Esophagus (tissue), 2 donors: ENCODE measurements around the gene PAX5. TPM values are rescaled to one million over a fixed set of nuclear protein-coding genes. Genes with fewer than 3 reads are reported as not detected.

Experiments
- H3K27ac ChIP-seq, 2 donors: one replicate each; pipeline ENCODE4 v1.5.1; 2013; ENCODE audit warnings: low read depth in 2 of 2, mild to moderate bottlenecking in 2 of 2, inconsistent platforms in 1 of 2, low read length in 1 of 2, moderate library complexity in 1 of 2
- H3K27me3 ChIP-seq, 2 donors: one replicate each; pipeline ENCODE4 v1.6.1; 2013; ENCODE audit warnings: low read length in 2 of 2, control low read depth in 1 of 2, mild to moderate bottlenecking in 1 of 2; ENCODE audit not compliant: insufficient read depth in 2 of 2, control insufficient read depth in 1 of 2
- H3K36me3 ChIP-seq, 2 donors: one replicate each; pipeline ENCODE4 v1.6.1; 2013; ENCODE audit warnings: low read length in 1 of 2; ENCODE audit not compliant: control insufficient read depth in 2 of 2, insufficient read depth in 2 of 2
- H3K4me1 ChIP-seq, 2 donors: one replicate each; pipeline ENCODE4 v1.6.1; 2013; ENCODE audit warnings: low read length in 1 of 2; ENCODE audit not compliant: control insufficient read depth in 2 of 2, insufficient read depth in 2 of 2
- H3K4me3 ChIP-seq, 2 donors: one replicate each; pipeline ENCODE4 v1.5.1; 2013; ENCODE audit warnings: low read length in 2 of 2, mild to moderate bottlenecking in 2 of 2, low read depth in 1 of 2, moderate library complexity in 1 of 2
- H3K9me3 ChIP-seq, 2 donors: one replicate each; pipeline ENCODE4 v1.6.1; 2013; ENCODE audit warnings: mild to moderate bottlenecking in 2 of 2, low read depth in 1 of 2, low read length in 1 of 2, moderate library complexity in 1 of 2; ENCODE audit not compliant: control insufficient read depth in 2 of 2, insufficient read depth in 1 of 2
- WGBS, 2 donors: extraction: QIAGEN DNeasy Blood & Tissue Kit; methylation state at CpG; one replicate each; pipeline ENCODE4 v1.1.7; 2013; 5-methylcytosine and 5-hydroxymethylcytosine counted together
- polyA plus RNA-seq, 2 donors: library from polyadenylated mRNA; stranded (reverse); fragments of 200-250 nt; gene quantifications; one replicate each; pipeline ENCODE4 v1.2.3, GENCODE V29; 2013
- donor health status: healthy with polysubstance abuse.
- donor health status: Bipolar disorder and iron deficiency.

The PAX5 gene
- polyA plus RNA-seq, 2 donors: 0.02 to 0.10 TPM

GRCh38 chr9:37004424-37004935, 29.6 kb downstream of the PAX5 start:
- H3K9me3 ChIP-seq: no peaks in the 10 kb centered on the region
- WGBS, 2 donors: 56 to 60% methylated on average over 5 of the region's 5 CpGs

DNA sequence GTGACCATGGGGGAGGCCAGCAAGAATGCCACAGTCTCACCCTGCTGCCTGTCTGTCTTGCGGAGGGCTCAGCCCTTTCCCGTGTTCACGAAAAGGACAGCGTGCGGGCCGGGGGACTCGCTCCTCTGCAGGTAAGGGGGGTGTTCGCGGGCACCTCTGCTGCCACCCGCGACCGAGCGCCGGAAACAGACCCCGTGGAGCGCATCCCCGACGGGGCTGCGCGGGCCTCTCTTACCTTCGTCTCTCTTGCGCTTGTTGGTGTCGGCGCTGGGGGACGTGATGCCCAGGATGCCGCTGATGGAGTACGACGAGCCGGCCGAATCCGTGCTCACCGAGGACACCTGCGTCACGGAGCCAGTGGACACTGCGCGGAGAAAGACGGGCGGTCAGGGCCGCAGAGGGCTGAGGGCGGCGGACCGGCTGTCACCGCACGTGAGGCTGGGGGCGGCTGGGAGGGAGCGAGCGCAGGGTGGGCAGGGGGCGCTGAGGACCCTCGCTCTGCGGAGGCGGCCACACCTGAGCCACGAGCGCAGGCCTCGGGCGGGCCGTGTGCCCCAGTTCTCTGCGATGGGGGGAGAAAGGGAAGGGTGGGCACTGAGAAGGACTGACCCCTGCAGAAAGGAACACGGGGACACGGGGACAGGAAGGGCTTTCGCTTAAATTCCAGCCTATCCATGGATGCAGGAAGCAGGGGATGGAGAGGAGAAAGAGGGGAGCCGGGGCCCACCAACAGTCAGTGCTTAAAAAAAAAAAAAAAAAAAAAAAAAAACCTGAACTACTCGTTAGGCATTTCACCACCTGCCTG, 31.5 kb downstream of the PAX5 start:
- 6% methylated on average over 54 to 62 of the region's 62 CpGs for WGBS, 2 donors
- no peaks in the 10 kb centered on the region for H3K4me1 ChIP-seq

More at GRCh38 chr9:37004424-37004935, 29.6 kb downstream of the PAX5 start:
- H3K27ac ChIP-seq: no peak overlapping the region
- peaks cover 11 to 20% of the 10 kb centered on the region in 2 donors for H3K27me3 ChIP-seq
- H3K36me3 ChIP-seq: no peaks in the 10 kb centered on the region
- no peaks in the 10 kb centered on the region for H3K4me1 ChIP-seq
- H3K4me3 ChIP-seq: no peak overlapping the region

DNA sequence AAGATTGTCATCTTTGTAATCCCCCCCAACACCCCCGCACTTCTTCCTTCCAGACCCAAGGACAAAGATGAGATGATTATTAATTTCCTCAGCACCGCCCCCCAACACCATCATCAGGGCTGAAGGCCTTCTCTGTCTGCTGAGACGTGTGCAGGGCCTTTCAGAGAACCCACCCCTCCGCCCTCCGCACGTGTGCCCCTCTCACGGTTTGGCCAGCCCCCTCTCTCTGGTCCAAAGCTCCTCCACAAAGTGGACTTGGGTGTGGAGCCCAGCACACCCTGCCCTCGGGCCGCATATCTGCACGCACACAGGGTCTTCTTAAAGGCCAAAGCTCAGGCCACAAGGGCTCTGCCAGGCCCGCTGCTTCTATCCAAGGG, 32.0 kb downstream of the PAX5 start:
- Histone ChIP-seq H3K4me3 (no peak overlapping the region), H3K27me3 (peaks cover 9 to 22% of the 10 kb centered on the region in 2 donors)
- 43 to 49% methylated on average over 11 of the region's 11 CpGs for WGBS, 2 donors

More for the DNA sequence above, 31.5 kb downstream of the PAX5 start:
- H3K27me3 ChIP-seq: peaks cover 9 to 22% of the 10 kb centered on the region in 2 donors
- H3K4me3 ChIP-seq: no peak overlapping the region
- no peak overlapping the region for H3K27ac ChIP-seq
- H3K9me3 ChIP-seq: no peaks in the 10 kb centered on the region
- H3K36me3 ChIP-seq: no peaks in the 10 kb centered on the region

GRCh38 chr9:37001459-37001858, 32.6 kb downstream of the PAX5 start:
- H3K36me3 ChIP-seq: no peaks in the 10 kb centered on the region
- H3K4me3 ChIP-seq: no peak overlapping the region
- peaks cover 9 to 19% of the 10 kb centered on the region in 2 donors for H3K27me3 ChIP-seq
- H3K9me3 ChIP-seq: no peaks in the 10 kb centered on the region
- no peaks in the 10 kb centered on the region for H3K4me1 ChIP-seq
- 72 to 77% methylated on average over 9 of the region's 9 CpGs for WGBS, 2 donors
- no peak overlapping the region for H3K27ac ChIP-seq

More for the DNA sequence above, 32.0 kb downstream of the PAX5 start:
- Histone ChIP-seq H3K27ac (no peak overlapping the region), H3K36me3 (no peaks in the 10 kb centered on the region), H3K4me1 (no peaks in the 10 kb centered on the region), H3K9me3 (no peaks in the 10 kb centered on the region)

- no peaks in the 10 kb centered on the region for H3K4me1 ChIP-seq
- no peaks in the 10 kb centered on the region for H3K9me3 ChIP-seq
- 51 to 69% methylated on average over 8 of the region's 8 CpGs for WGBS, 2 donors
- H3K4me3 ChIP-seq: no peak overlapping the region
- no peaks in the 10 kb centered on the region for H3K36me3 ChIP-seq
- peaks cover 4 to 18% of the 10 kb centered on the region in 2 donors for H3K27me3 ChIP-seq
- H3K27ac ChIP-seq: no peak overlapping the region
These were observed 34.2 kb downstream of the PAX5 start for GRCh38 chr9:36999728-37000333.

DNA sequence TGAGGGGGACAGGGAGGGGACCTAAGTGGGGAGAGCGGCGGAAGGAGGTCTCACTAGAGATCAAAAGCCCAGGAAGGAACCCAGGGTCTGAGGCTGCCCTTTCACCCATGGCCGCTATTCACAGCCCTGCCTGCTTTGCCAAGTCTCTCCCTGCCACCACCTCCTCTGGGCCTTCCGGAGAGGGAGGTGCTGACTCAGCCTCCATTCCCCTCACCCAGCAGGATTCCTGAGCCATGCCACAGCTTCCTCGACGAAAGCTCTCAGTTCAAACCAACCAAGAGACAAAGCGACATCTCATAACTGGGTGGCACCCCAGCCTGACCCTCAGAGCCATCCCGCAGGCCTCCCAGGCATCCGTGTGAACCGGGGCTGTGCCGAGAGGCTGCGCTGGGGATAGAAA, 36.7 kb downstream of the PAX5 start:
- H3K27me3 ChIP-seq: peaks cover 0 to 13% of the 10 kb centered on the region in 2 donors
- H3K4me3 ChIP-seq: no peak overlapping the region
- H3K36me3 ChIP-seq: no peaks in the 10 kb centered on the region
- 72 to 82% methylated on average over 12 of the region's 12 CpGs for WGBS, 2 donors
- H3K4me1 ChIP-seq: no peaks in the 10 kb centered on the region
- H3K27ac ChIP-seq: no peak overlapping the region
- H3K9me3 ChIP-seq: no peaks in the 10 kb centered on the region

- Histone ChIP-seq H3K27me3 (peaks cover 0 to 8% of the 10 kb centered on the region in 2 donors), H3K4me3 (no peak overlapping the region), H3K36me3 (no peaks in the 10 kb centered on the region), H3K27ac (no peak overlapping the region), H3K4me1 (no peaks in the 10 kb centered on the region), H3K9me3 (no peaks in the 10 kb centered on the region)
- WGBS, 2 donors: 70% methylated on average over 5 of the region's 5 CpGs
These were observed 37.4 kb downstream of the PAX5 start for GRCh38 chr9:36996706-36997086.

- no peaks in the 10 kb centered on the region for H3K4me1 ChIP-seq
- no peaks in the 10 kb centered on the region for H3K36me3 ChIP-seq
- no peak overlapping the region for H3K27ac ChIP-seq
- H3K27me3 ChIP-seq: peaks cover 0 to 6% of the 10 kb centered on the region in 2 donors
- 26 to 32% methylated on average over 16 of the region's 16 CpGs for WGBS, 2 donors
- no peak overlapping the region for H3K4me3 ChIP-seq
- peaks cover 5% of the 10 kb centered on the region in 2 donors for H3K9me3 ChIP-seq
These were observed 38.0 kb downstream of the PAX5 start for GRCh38 chr9:36995927-36996705.

DNA sequence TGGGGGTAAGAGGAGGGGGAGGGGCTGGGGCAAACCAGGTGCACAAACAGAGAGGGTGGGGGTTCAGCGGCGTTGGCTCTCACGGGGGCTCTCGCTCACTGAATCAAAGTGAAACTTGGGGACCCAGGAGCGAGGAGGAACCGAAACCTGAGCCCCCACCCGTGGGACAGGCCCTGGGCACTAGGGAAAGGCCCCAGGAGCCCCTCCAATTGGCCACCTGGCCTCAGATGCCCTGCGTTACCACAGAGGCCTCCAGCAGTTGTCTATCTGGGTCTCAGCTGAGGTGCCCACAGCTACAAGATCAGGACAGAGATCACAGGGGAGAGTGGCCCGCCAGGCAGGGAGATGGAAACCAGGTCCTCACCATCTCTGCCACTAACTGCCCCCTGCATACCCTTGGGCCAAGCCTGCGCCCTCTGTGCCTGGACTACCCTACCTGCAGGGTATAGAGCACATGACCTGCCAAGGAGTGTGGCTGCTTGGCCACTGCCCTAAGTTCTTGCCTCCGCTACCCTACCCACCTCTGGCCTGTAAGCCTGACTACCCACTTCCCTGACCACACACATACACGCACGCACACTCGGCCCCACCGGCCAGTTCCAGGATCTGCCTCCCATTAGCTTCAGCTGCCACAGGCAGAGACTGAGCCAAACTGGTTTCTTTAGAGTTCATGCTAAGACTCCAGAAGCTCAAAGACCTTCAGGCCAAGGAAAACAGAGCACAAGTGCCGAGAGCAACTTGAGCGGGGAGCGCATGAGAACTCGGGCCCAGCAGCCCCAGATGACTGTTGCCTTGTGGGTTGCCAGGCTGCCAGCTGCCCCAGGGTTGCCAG, 39.9 kb downstream of the PAX5 start:
- Histone ChIP-seq H3K36me3 (no peaks in the 10 kb centered on the region), H3K27me3 (peaks cover 0 to 3% of the 10 kb centered on the region in 2 donors), H3K4me1 (no peaks in the 10 kb centered on the region), H3K9me3 (peaks cover 5 to 12% of the 10 kb centered on the region in 2 donors), H3K4me3 (no peak overlapping the region), H3K27ac (no peak overlapping the region)
- 72 to 76% methylated on average over 19 of the region's 19 CpGs for WGBS, 2 donors
